H1 (cell line): ENCODE measurements around the gene MRPL43. TPM values are rescaled to one million over a fixed set of nuclear protein-coding genes. Genes with fewer than 3 reads are reported as not detected.

ENCODE experiments used
- CTCF ChIA-PET: fragments of 300-600 bp; sonication (Branson Sonifier 250); formaldehyde crosslinking; loops from one replicate; lab custom pipeline; 2021; ENCODE audit not compliant: partially characterized antibody; lab: Charles Lee
- POLR2A ChIA-PET: fragments of 300-600 bp; sonication (Branson Sonifier 250); formaldehyde crosslinking; loops from one replicate; lab custom pipeline; 2021; ENCODE audit warnings: inconsistent platforms; ENCODE audit not compliant: partially characterized antibody; lab: Charles Lee
- DNase-seq, 2 experiments: peaks; one replicate each; pipeline versions ENCODE4 v3.0.0 to v3.0.0-alpha.2; 2010 to 2022; ENCODE audit warnings: low spot score in 2 of 2, low read depth in 1 of 2, mixed read lengths in 1 of 2
- FAIRE-seq: peaks from 2 replicates; lab custom pipeline; 2011; peaks lifted over from hg19 to GRCh38; lab: Jason Lieb, UNC
- H2AFZ ChIP-seq: 2 replicates; pipeline ENCODE4 v1.8.1; 2012; ENCODE audit warnings: low read length, inconsistent platforms
- H2AK5ac ChIP-seq: 2 replicates; pipeline ENCODE4 v1.6.1; 2013; ENCODE audit warnings: low read depth, low read length
- H2BK120ac ChIP-seq: replicated peaks from 2 replicates; pipeline ENCODE3; 2013; ENCODE audit warnings: low read depth, low read length, inconsistent platforms
- H2BK12ac ChIP-seq: 2 replicates; pipeline ENCODE4 v1.6.1; 2013; ENCODE audit warnings: low read depth, low read length
- H2BK15ac ChIP-seq: 2 replicates; pipeline ENCODE4 v1.6.1; 2013; ENCODE audit warnings: low read length
- H2BK20ac ChIP-seq: 2 replicates; pipeline ENCODE4 v1.6.1; 2013; ENCODE audit warnings: low read length
- H2BK5ac ChIP-seq: 2 replicates; pipeline ENCODE4 v1.6.1; 2013; ENCODE audit warnings: low read depth, low read length
- H3K14ac ChIP-seq: 2 replicates; pipeline ENCODE4 v1.6.1; 2013; ENCODE audit warnings: inconsistent platforms; ENCODE audit not compliant: insufficient read length
- H3K18ac ChIP-seq: 2 replicates; pipeline ENCODE4 v1.6.1; 2013; ENCODE audit warnings: low read length; ENCODE audit errors: extremely low read depth
- H3K23ac ChIP-seq: 2 replicates; pipeline ENCODE4 v1.6.1; 2013; ENCODE audit warnings: inconsistent platforms; ENCODE audit not compliant: insufficient read length
- H3K23me2 ChIP-seq: 2 replicates; pipeline ENCODE4 v1.6.1; 2013; ENCODE audit warnings: low read depth, low read length
- H3K27ac ChIP-seq: 2 replicates; pipeline ENCODE4 v1.6.1; 2011; ENCODE audit warnings: low read depth, low read length, inconsistent platforms
- H3K27me3 ChIP-seq, 4 experiments: replicated peaks in 1 of 4; 1 replicate in 1 of 4; 2 replicates in 3 of 4; pipeline versions ENCODE4 v1.6.1 to v1.8.1; 2011 to 2013; ENCODE audit warnings: low read length in 3 of 4, mild to moderate bottlenecking in 3 of 4, inconsistent platforms in 2 of 4, mixed read lengths in 2 of 4, moderate library complexity in 1 of 4; ENCODE audit not compliant: control insufficient read depth in 3 of 4, insufficient read depth in 3 of 4; ENCODE audit errors: extremely low read depth in 1 of 4
- H3K36me3 ChIP-seq, 4 experiments: 2 replicates each; pipeline versions ENCODE4 v1.6.1 to v1.8.1; 2011 to 2013; ENCODE audit warnings: mild to moderate bottlenecking in 4 of 4, low read length in 3 of 4, moderate library complexity in 2 of 4, control low read depth in 1 of 4, inconsistent platforms in 1 of 4; ENCODE audit not compliant: insufficient read depth in 4 of 4, control insufficient read depth in 2 of 4
- H3K4ac ChIP-seq: replicated peaks from 2 replicates; pipeline ENCODE3; 2013; ENCODE audit warnings: low read length, low read depth, mixed read lengths, inconsistent platforms; ENCODE audit not compliant: insufficient read length
- H3K4me1 ChIP-seq, 4 experiments: replicated peaks in 1 of 4; 1 replicate in 1 of 4; 2 replicates in 3 of 4; pipeline versions ENCODE4 v1.6.1 to v1.8.1; 2011 to 2013; ENCODE audit warnings: low read length in 3 of 4, inconsistent platforms in 2 of 4, mixed read lengths in 1 of 4; ENCODE audit not compliant: insufficient read depth in 4 of 4, control insufficient read depth in 3 of 4
- H3K4me2 ChIP-seq, 2 experiments: 2 replicates each; pipeline versions ENCODE4 v1.6.1 to v1.8.1; 2011 to 2013; ENCODE audit warnings: low read depth in 2 of 2, low read length in 2 of 2, control low read depth in 1 of 2, inconsistent platforms in 1 of 2, mild to moderate bottlenecking in 1 of 2; ENCODE audit not compliant: insufficient read depth in 1 of 2
- H3K4me3 ChIP-seq, 4 experiments: fragments of 200-600, 300-600 bp in 1 of 4; sonication (generic), shearing (Covaris generic), sonication (Bioruptor Twin) in 1 of 4; 2 replicates each; pipeline versions ENCODE4 v1.5.1 to v1.8.1; 2011 to 2016; ENCODE audit warnings: low read length in 4 of 4, low read depth in 3 of 4, control low read depth in 2 of 4, inconsistent platforms in 2 of 4, mild to moderate bottlenecking in 2 of 4, mixed read lengths in 1 of 4, moderate library complexity in 1 of 4; ENCODE audit not compliant: insufficient read depth in 2 of 4; ENCODE audit errors: extremely low read depth in 1 of 4
- H3K56ac ChIP-seq: replicated peaks from 2 replicates; pipeline ENCODE3; 2013; ENCODE audit warnings: low read depth, mild to moderate bottlenecking, mixed read lengths, low read length, inconsistent platforms; ENCODE audit not compliant: insufficient read length
- H3K79me1 ChIP-seq: 2 replicates; pipeline ENCODE4 v1.6.1; 2013; ENCODE audit warnings: low read depth, low read length, control low read depth
- H3K79me2 ChIP-seq, 2 experiments: 2 replicates each; pipeline versions ENCODE4 v1.6.1 to v1.8.1; 2012 to 2013; ENCODE audit warnings: low read length in 2 of 2, mild to moderate bottlenecking in 2 of 2, inconsistent platforms in 1 of 2; ENCODE audit not compliant: insufficient read depth in 2 of 2, control insufficient read depth in 1 of 2
- H3K9ac ChIP-seq, 4 experiments: replicated peaks in 1 of 4; 1 replicate in 1 of 4; 2 replicates in 3 of 4; pipeline versions ENCODE4 v1.6.1 to v1.8.1; 2011 to 2013; ENCODE audit warnings: low read depth in 3 of 4, low read length in 3 of 4, control low read depth in 2 of 4, mild to moderate bottlenecking in 2 of 4, moderate library complexity in 2 of 4, inconsistent platforms in 1 of 4; ENCODE audit errors: extremely low read depth in 1 of 4
- H3K9me3 ChIP-seq, 2 experiments: 2 replicates each; pipeline versions ENCODE4 v1.6.1 to v1.8.1; 2012 to 2013; ENCODE audit warnings: mild to moderate bottlenecking in 2 of 2, moderate library complexity in 2 of 2, control low read depth in 1 of 2, inconsistent platforms in 1 of 2, low read depth in 1 of 2, low read length in 1 of 2, mixed read lengths in 1 of 2; ENCODE audit not compliant: insufficient read depth in 2 of 2
- H4K20me1 ChIP-seq, 2 experiments: replicated peaks in 1 of 2; 2 replicates each; pipeline versions ENCODE3 to v1.8.1; 2011 to 2013; ENCODE audit warnings: inconsistent platforms in 2 of 2, low read length in 2 of 2, mild to moderate bottlenecking in 1 of 2; ENCODE audit not compliant: insufficient read depth in 2 of 2, control insufficient read depth in 1 of 2
- H4K5ac ChIP-seq: 2 replicates; pipeline ENCODE4 v1.6.1; 2013; ENCODE audit warnings: low read length, low read depth, mixed read lengths, inconsistent platforms; ENCODE audit not compliant: insufficient read length
- H4K8ac ChIP-seq: 2 replicates; pipeline ENCODE4 v1.8.0; 2013; ENCODE audit warnings: mild to moderate bottlenecking, moderate library complexity, low read length, inconsistent platforms; ENCODE audit not compliant: insufficient read depth; ENCODE audit errors: extremely low read depth
- H4K91ac ChIP-seq: replicated peaks from 2 replicates; pipeline ENCODE3; 2013; ENCODE audit warnings: low read length, mixed read lengths, inconsistent platforms; ENCODE audit not compliant: insufficient read length
- CBX8 ChIP-seq: fragments of 300-800, 300-1000 bp; sonication (generic); IDR thresholded peaks from 2 replicates; pipeline ENCODE4 v1.7.1; 2016; ENCODE audit warnings: low read depth, low read length, borderline replicate concordance
- CHD2 ChIP-seq: IDR thresholded peaks from 2 replicates; pipeline ENCODE4 v1.6.1; 2012; ENCODE audit warnings: low read length, improper control_type of control experiment
- E2F6 ChIP-seq: IDR thresholded peaks from 2 replicates; pipeline ENCODE4 v1.6.1; 2012; ENCODE audit warnings: inconsistent platforms
- JUND ChIP-seq: IDR thresholded peaks from 2 replicates; pipeline ENCODE4 v1.6.1; 2011; ENCODE audit warnings: mild to moderate bottlenecking, improper control_type of control experiment, low read length
- TAF7 ChIP-seq: optimal IDR thresholded peaks from 2 replicates; pipeline ENCODE3; 2011; ENCODE audit warnings: low read depth, mild to moderate bottlenecking, inconsistent platforms, low read length, moderate library complexity, borderline replicate concordance
- WGBS, 2 experiments: shearing (Covaris generic) in 1 of 2; methylation state at CpG; one replicate each; pipeline versions ENCODE4 v1.1.6 to v1.1.7; 2013 to 2015; ENCODE audit warnings: low lambda C conversion rate in 2 of 2, mixed read lengths in 2 of 2, inconsistent platforms in 1 of 2, low coverage in 1 of 2, missing lambda C conversion rate in 1 of 2; ENCODE audit not compliant: insufficient replicate concordance in 2 of 2, insufficient coverage in 1 of 2, insufficient read length in 1 of 2; ENCODE audit errors: extremely low coverage in 1 of 2, missing lambda C conversion rate in 1 of 2; 5-methylcytosine and 5-hydroxymethylcytosine counted together
- polyA plus RNA-seq, 7 experiments: library from polyadenylated mRNA; depleted of rRNA in 3 of 7; stranded (reverse) in 5 of 7; unstranded in 2 of 7; fragments of >200 nt in 5 of 7; fragments of 200-250 nt in 2 of 7; gene quantifications; 1 replicate in 5 of 7; 2 replicates in 1 of 7; 4 replicates in 1 of 7; pipeline versions ENCODE4 v1.2.1 to v1.2.3, GENCODE V29; 2011 to 2013; ENCODE audit warnings: missing spikeins in 2 of 7, mixed read lengths in 2 of 7
- total RNA-seq: library from RNA; stranded (reverse); fragmentation: NEBNext Ultra II Directional; extraction: Animal tissue kit (Norgen Biotek cat#: 25700); gene quantifications from 2 replicates; pipeline ENCODE4 v1.2.1, GENCODE V29; 2021

Gene MRPL43
- total and polyA plus RNA-seq, 2 of the 8 experiments (the other 6 are each of a cell fraction or from before 2014, with no cell fraction given): 74.1 to 149 TPM

- no peak overlapping the region for H2BK12ac ChIP-seq
- no peak overlapping the region for H2AFZ ChIP-seq
- no peak overlapping the region for H3K4ac ChIP-seq
- no peak overlapping the region for H3K56ac ChIP-seq
- H3K4me1 ChIP-seq: peaks cover 0 to 6% (median 4%) of the 10 kb centered on the region in 4 experiments; a peak in 6 of 7 replicates
- H4K8ac ChIP-seq: no peak overlapping the region; the same call in 1 of the 2 replicates
- DNase-seq: no peak
- H3K79me2 ChIP-seq: peaks cover 0 to 12% of the 10 kb centered on the region in 2 experiments; a peak in 1 of 4 replicates
- POLR2A ChIA-PET: interaction anchor here (0.9 to 7.5 kb wide), 8 partner anchors 8 to 37 kb away, joined by 3 to 143 read pairs (median 3); partner anchors contain the start of genes LZTS2, MRPL43 and TWNK
- no peak overlapping the region for H3K14ac ChIP-seq
- 94% methylated on average over 33 of the region's 33 CpGs; no CpG with 5 or more reads in 1 of the 2 experiments for WGBS, 2 experiments
- H2BK20ac ChIP-seq: no peak overlapping the region
- no peak overlapping the region for H2BK120ac ChIP-seq
- H3K4me2 ChIP-seq: no peak overlapping the region
- TF ChIP-seq CBX8 (no peak), CHD2 (no peak), TAF7 (no peak), JUND (no peak), E2F6 (no peak)
- TF ChIP-seq, all 59 proteins: peak for 0
- no peak overlapping the region for H4K5ac ChIP-seq
- H3K9me3 ChIP-seq: no peaks in the 10 kb centered on the region
- no peak overlapping the region for H2AK5ac ChIP-seq
- no peak overlapping the region for H3K9ac ChIP-seq
- H3K79me1 ChIP-seq: peaks cover 6% of the 10 kb centered on the region; the same call in 1 of the 2 replicates
- no peak overlapping the region for H3K18ac ChIP-seq
- no peak overlapping the region for H3K27ac ChIP-seq
- H3K36me3 ChIP-seq: peaks cover 11 to 47% (median 31%) of the 10 kb centered on the region in 4 experiments; a peak in 7 of 8 replicates
- H4K91ac ChIP-seq: no peak overlapping the region
- no peak overlapping the region for H3K4me3 ChIP-seq
- no peaks in the 10 kb centered on the region for H3K27me3 ChIP-seq
- CTCF ChIA-PET: interaction anchor here (1.2 to 26.8 kb wide), 5 partner anchors 10 to 40 kb away, joined by 5 to 464 read pairs (median 12); partner anchors contain the start of genes LZTS2, MRPL43, PDZD7 and SFXN3
- no peak overlapping the region for H2BK5ac ChIP-seq
- no peaks in the 10 kb centered on the region for H3K23me2 ChIP-seq
- H2BK15ac ChIP-seq: no peak overlapping the region
- FAIRE-seq: no peak
- H4K20me1 ChIP-seq: peaks cover 2 to 19% of the 10 kb centered on the region in 2 experiments
- no peak overlapping the region for H3K23ac ChIP-seq
Observed at GRCh38 chr10:101006593-101007098, 19.3 kb upstream of the MRPL43 start.
